ENCODE results near the gene CCDC152. TPM values are rescaled to one million over a fixed set of nuclear protein-coding genes. Genes with fewer than 3 reads are reported as not detected.

CCDC152 gene
- total RNA-seq, 4 donors from 2014 or later: 0.44 to 0.79 (median 0.56) TPM

DNA sequence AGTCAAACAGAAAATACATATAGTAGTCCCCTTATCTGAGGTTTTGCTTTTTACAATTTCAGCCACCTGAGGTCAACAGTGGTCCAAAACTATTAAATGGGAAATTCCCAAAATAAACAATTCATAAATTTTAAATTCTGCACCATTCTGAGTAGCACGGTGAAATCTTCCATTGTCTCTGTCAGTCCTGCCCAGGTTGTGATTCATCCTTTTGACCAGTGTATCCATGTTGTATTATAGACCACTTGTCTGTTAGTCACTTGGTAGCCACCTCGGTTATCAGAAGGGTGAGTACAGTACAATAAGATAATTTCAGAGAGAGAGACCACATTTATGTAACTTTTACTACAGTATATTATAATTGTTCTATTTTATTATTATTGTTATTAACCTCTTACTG is 2.8 kb downstream of the CCDC152 start:
- ATAC-seq (ENCODE audit: low FRiP score) (no peak), DNase-seq (ENCODE audit: low spot score) (no peak)
- TF ChIP-seq, protein P1, sequence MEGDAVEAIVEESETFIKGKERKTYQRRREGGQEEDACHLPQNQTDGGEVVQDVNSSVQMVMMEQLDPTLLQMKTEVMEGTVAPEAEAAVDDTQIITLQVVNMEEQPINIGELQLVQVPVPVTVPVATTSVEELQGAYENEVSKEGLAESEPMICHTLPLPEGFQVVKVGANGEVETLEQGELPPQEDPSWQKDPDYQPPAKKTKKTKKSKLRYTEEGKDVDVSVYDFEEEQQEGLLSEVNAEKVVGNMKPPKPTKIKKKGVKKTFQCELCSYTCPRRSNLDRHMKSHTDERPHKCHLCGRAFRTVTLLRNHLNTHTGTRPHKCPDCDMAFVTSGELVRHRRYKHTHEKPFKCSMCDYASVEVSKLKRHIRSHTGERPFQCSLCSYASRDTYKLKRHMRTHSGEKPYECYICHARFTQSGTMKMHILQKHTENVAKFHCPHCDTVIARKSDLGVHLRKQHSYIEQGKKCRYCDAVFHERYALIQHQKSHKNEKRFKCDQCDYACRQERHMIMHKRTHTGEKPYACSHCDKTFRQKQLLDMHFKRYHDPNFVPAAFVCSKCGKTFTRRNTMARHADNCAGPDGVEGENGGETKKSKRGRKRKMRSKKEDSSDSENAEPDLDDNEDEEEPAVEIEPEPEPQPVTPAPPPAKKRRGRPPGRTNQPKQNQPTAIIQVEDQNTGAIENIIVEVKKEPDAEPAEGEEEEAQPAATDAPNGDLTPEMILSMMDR (IDR thresholded peaks at IDR 0.05): no peak

DNA sequence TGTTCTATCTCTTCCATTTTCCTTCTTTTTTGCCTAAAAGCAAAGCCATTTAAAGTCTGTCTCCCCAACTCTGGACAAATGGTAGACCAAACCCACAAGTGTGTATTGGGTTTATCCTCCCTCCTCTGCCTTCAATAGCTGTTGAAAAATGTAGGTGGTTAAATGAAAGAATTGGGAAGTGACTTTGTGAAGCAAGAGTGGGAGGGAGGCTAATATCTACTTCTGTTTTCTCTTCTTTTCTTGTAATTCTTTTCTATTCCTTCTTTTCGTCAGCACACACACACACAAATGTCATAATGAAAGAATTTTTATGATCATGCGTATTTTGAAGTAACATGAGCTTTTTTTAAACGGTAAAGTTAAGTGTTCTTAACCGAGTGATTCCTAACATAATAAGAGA is 3.8 kb downstream of the CCDC152 start:
- DNase-seq (ENCODE audit: low spot score) (no peak), ATAC-seq (ENCODE audit: low FRiP score) (no peak)
- TF ChIP-seq, protein P1 (IDR thresholded peaks at IDR 0.05): no peak

DNA sequence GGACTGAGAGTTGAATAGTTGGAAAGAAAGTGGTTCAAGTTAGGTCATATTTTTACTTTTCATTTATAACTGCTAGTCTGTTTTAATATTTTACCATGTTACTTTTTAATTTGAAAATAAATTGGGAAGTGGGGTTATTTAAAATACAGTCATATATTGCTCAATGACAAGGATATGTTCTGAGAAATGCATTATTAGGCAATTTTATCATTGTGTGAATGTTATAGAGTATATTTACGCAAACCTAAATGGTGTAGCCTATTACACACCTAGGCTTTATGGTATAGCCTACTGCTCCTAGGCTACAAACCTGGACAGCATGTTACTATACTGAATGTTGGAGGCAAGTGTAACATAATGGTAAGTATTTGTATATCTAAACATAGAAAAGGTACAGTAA is 5.2 kb downstream of the CCDC152 start:
- TF ChIP-seq, protein P1 (IDR thresholded peaks at IDR 0.05): no peak
- no peak for ATAC-seq (ENCODE audit: low FRiP score)

DNA sequence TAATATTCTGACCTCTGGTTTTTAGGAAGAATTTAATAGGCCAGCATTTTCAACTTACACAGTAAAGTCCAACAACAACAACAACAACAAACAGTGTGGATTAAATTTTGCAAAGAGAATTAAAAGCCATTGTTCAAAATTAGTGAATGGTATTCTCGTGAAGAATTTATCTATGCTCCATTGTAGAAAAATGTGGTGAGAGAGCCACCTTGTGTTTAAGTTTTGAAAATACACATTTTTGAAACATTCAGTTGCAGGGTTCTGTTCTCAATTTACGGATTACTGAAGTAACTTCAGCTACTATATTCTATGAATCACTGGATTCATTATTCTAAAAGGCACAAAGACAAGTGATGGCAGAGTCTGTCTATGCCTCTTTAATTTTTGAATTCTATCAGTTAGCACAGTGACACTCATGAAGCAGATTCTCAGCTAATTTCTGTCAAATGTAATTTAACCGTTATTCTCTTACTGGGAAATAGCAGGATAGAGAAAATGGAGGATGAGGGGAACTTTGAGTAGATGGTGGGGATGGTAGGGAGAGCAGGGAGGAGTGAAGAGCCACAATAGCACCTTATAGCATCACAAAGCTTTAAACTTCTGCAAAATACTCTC is 11.0 kb downstream of the CCDC152 start:
- peak; percentile 62 for ATAC-seq (ENCODE audit: low FRiP score)
- DNase-seq (ENCODE audit: low spot score): no peak
- TF ChIP-seq, protein P1 (IDR thresholded peaks at IDR 0.05): no peak

More for the DNA sequence above, 5.2 kb downstream of the CCDC152 start:
- no peak for DNase-seq (ENCODE audit: low spot score)

DNA sequence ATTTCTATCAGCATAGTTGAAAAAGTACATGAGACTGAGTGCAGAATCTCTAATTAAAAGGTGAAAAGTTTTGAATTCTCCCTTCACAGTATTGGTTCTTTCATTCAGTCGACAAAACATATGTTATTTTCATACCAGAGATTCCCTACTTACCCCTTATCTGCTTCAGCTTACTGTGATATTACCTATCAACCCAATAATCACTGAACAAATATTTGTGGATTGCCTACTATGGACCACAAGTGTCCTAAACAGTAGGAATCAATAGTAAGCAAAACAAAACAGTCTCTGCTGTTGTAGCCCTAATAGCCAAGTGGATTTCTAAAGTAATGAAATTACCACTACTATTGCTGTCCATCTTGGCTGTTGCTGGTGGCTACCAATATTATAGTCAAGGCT is 11.5 kb downstream of the CCDC152 start:
- DNase-seq (ENCODE audit: low spot score) (no peak), ATAC-seq (ENCODE audit: low FRiP score) (no peak)
- TF ChIP-seq, protein P1 (IDR thresholded peaks at IDR 0.05): no peak

DNA sequence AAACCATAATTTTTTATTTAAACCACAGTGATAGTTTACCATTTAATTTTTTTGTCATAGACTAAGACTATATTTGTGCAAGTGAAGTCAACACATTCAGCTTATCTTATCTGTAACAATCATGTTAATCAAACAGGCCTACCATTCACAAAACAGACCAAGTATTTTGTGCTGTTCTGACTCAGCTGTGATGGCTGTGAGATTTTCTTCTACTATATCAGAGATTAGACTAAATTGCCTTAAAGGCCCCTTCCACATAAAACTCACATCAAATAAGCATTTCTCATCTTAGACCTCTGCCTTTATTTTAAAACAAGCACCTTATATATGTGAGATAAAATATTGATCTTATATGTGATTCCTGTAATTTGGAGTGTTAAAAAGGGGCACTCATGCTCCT is 13.4 kb downstream of the CCDC152 start:
- no peak for ATAC-seq (ENCODE audit: low FRiP score)
- no peak for DNase-seq (ENCODE audit: low spot score)
- TF ChIP-seq, protein P1 (IDR thresholded peaks at IDR 0.05): no peak

DNA sequence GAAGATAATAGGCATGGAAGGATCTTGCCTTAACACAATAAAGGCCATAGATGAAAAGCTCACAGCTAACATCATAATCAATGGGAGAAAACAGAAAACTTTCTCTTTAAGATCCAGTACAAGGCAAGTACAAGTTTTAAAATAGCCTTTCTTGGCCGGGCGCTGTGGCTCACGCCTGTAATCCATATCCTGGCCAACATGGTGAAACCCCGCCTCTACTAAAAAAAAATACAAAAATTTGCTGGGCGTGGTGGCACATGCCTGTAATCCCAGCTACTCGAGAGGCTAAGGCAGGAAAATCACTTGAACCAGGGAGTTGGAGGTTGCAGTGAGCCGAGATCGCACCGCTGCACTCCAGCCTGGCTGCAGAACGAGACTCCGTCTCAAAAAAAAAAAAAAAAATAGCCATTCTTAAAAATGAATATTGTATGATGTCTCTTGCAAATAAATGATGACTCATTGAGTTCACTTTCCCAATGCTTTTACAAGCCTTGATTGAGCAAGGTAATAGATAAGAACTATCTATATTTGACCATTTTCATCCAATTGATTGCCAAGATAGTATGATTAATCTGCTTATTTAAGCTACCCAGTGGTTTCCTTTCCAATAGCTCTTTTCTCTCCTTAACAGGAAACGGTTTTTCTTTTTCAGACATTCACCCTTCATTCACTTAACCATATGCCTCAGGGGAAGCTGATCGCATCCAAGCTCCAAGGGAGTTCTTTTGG is 15.8 kb downstream of the CCDC152 start:
- no peak for ATAC-seq (ENCODE audit: low FRiP score)
- no peak for DNase-seq (ENCODE audit: low spot score)
- TF ChIP-seq, protein P1 (IDR thresholded peaks at IDR 0.05): no peak
